Keratinocyte (primary cell): ENCODE measurements around the gene MPV17L2. TPM values are rescaled to one million over a fixed set of nuclear protein-coding genes. Genes with fewer than 3 reads are reported as not detected.

Source experiments
- DNase-seq: peaks from one replicate; pipeline ENCODE4 v3.0.0-alpha.2; 2011; ENCODE audit warnings: low read depth, missing footprints, low spot score
- FAIRE-seq: peaks from 2 replicates; lab custom pipeline; 2011; peaks lifted over from hg19 to GRCh38; lab: Jason Lieb, UNC
- H2AFZ ChIP-seq: 2 replicates; pipeline ENCODE4 v1.6.0; 2012; ENCODE audit warnings: low read length, control low read depth, inconsistent platforms; ENCODE audit not compliant: control insufficient read depth
- H3K27ac ChIP-seq: 2 replicates; pipeline ENCODE4 v1.5.1; 2011; ENCODE audit warnings: low read length; ENCODE audit not compliant: control insufficient read depth, insufficient read depth
- H3K27me3 ChIP-seq: 3 replicates; pipeline ENCODE4 v1.6.0; 2011; ENCODE audit warnings: low read length; ENCODE audit not compliant: control insufficient read depth, insufficient read depth; ENCODE audit errors: extremely low read depth
- H3K36me3 ChIP-seq, 2 experiments: 2 replicates in 1 of 2; 3 replicates in 1 of 2; pipeline ENCODE4 v1.5.1; 2011; ENCODE audit warnings: low read length in 2 of 2, mild to moderate bottlenecking in 1 of 2; ENCODE audit not compliant: control insufficient read depth in 2 of 2, insufficient read depth in 2 of 2; ENCODE audit errors: extremely low read depth in 1 of 2
- H3K4me1 ChIP-seq: 3 replicates; pipeline ENCODE4 v1.5.1; 2011; ENCODE audit warnings: low read length; ENCODE audit not compliant: control insufficient read depth, insufficient read depth; ENCODE audit errors: extremely low read depth
- H3K4me2 ChIP-seq: 3 replicates; pipeline ENCODE4 v1.6.0; 2011; ENCODE audit warnings: low read depth, low read length; ENCODE audit not compliant: control insufficient read depth, insufficient read depth; ENCODE audit errors: extremely low read depth
- H3K4me3 ChIP-seq, 3 experiments: fragments of 200-600 bp in 1 of 3; sonication (generic) in 1 of 3; 2 replicates in 2 of 3; 3 replicates in 1 of 3; pipeline ENCODE4 v1.5.1; 2011 to 2016; ENCODE audit warnings: low read length in 3 of 3, mild to moderate bottlenecking in 3 of 3, control low read depth in 2 of 3, inconsistent platforms in 1 of 3, low read depth in 1 of 3, mixed read lengths in 1 of 3, mixed run types in 1 of 3, moderate library complexity in 1 of 3; ENCODE audit not compliant: control insufficient read depth in 2 of 3, insufficient read depth in 2 of 3; ENCODE audit errors: extremely low read depth in 1 of 3
- H3K79me2 ChIP-seq: 2 replicates; pipeline ENCODE4 v1.6.0; 2012; ENCODE audit warnings: low read length; ENCODE audit not compliant: control insufficient read depth, insufficient read depth
- H3K9ac ChIP-seq: 3 replicates; pipeline ENCODE4 v1.6.0; 2011; ENCODE audit warnings: low read length; ENCODE audit not compliant: control insufficient read depth, insufficient read depth; ENCODE audit errors: extremely low read depth
- H3K9me1 ChIP-seq: 3 replicates; pipeline ENCODE4 v1.6.0; 2011; ENCODE audit warnings: low read length; ENCODE audit not compliant: control insufficient read depth, insufficient read depth; ENCODE audit errors: extremely low read depth
- H3K9me3 ChIP-seq: 2 replicates; pipeline ENCODE4 v1.5.1; 2012; ENCODE audit warnings: low read depth, low read length; ENCODE audit not compliant: control insufficient read depth
- H4K20me1 ChIP-seq: 3 replicates; pipeline ENCODE4 v1.6.0; 2011; ENCODE audit warnings: low read length; ENCODE audit not compliant: control insufficient read depth, insufficient read depth; ENCODE audit errors: extremely low read depth
- EZH2 ChIP-seq: IDR thresholded peaks from one replicate; pipeline ENCODE4 v1.6.1; 2012; ENCODE audit warnings: inconsistent platforms, mild to moderate bottlenecking, low read length, moderate library complexity
- dilution Hi-C: fragments of 300-500 bp; cut with MboI; formaldehyde crosslinking; loops from one replicate; pipeline ENCODE4 v1.7.0; 2020; ENCODE audit warnings: low sequenced_read_pairs; ENCODE audit not compliant: extremely low pct_ligation_motif_present
- polyA plus RNA-seq, 5 experiments: library from polyadenylated mRNA; depleted of rRNA in 3 of 5; stranded (reverse) in 3 of 5; stranded (forward) in 1 of 5; unstranded in 1 of 5; fragments of >200 nt; gene quantifications; 1 replicate in 1 of 5; 2 replicates in 3 of 5; 3 replicates in 1 of 5; pipeline versions ENCODE4 v1.2.1 to v1.2.3, GENCODE V29; 2011 to 2012; ENCODE audit warnings: missing spikeins in 2 of 5, low read depth in 1 of 5, low replicate concordance in 1 of 5
- TF ChIP-seq, protein P1 (sequence below), 3 experiments: IDR thresholded peaks in 1 of 3; conservative IDR thresholded peaks in 1 of 3; optimal IDR thresholded peaks in 1 of 3; 2 replicates in 2 of 3; 3 replicates in 1 of 3; pipeline versions ENCODE3 to v1.5.1; 2011; ENCODE audit warnings: low read length in 3 of 3, mild to moderate bottlenecking in 3 of 3, moderate library complexity in 2 of 3, control low read depth in 1 of 3, inconsistent platforms in 1 of 3; ENCODE audit not compliant: insufficient read depth in 2 of 3; ENCODE audit errors: extremely low read depth in 1 of 3

The MPV17L2 gene
- polyA plus RNA-seq, 1 donor (not counting 4 experiments of a cell fraction or from before 2014, with no cell fraction given), result 26.3 TPM

DNA sequence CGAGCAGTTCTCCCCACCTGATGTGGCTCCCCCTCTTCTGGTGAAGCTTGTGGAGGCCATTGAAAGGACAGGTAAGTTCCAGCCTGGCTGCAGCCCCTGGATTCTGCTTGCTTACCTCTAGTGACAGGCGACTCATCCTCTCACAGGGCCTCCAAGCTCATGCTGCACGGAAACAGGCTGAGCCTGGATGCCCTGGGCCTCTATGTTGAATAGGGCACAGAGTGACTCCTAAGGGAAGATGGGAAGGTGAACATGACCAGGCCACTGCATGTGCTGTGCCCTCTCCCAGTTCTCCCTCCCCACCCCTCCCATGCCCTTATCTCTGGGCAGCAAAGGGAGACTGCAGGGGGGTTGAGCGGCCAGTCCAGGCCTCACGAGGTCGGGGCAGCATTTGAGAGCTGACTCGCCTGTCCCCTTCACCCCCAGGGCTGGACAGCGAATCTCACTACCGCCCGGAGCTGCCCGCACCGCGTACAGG, 32.5 kb upstream of the MPV17L2 start:
- Histone ChIP-seq H3K4me3 (no peak overlapping the region), H3K36me3 (peaks cover 12 to 26% of the 10 kb centered on the region in 2 experiments), H3K4me2 (peak overlapping the region; percentile 34), H3K79me2 (peaks cover 1% of the 10 kb centered on the region), H3K9me1 (no peaks in the 10 kb centered on the region), H3K9me3 (no peaks in the 10 kb centered on the region), H2AFZ (no peak overlapping the region), H3K9ac (peak overlapping the region; percentile 55), H3K4me1 (peaks cover 24% of the 10 kb centered on the region), H3K27ac (no peak overlapping the region), H4K20me1 (no peaks in the 10 kb centered on the region), H3K27me3 (no peaks in the 10 kb centered on the region)
- dilution Hi-C loops, result no loop called here
- DNase-seq (no peak), FAIRE-seq (no peak)
- TF ChIP-seq, protein P1, sequence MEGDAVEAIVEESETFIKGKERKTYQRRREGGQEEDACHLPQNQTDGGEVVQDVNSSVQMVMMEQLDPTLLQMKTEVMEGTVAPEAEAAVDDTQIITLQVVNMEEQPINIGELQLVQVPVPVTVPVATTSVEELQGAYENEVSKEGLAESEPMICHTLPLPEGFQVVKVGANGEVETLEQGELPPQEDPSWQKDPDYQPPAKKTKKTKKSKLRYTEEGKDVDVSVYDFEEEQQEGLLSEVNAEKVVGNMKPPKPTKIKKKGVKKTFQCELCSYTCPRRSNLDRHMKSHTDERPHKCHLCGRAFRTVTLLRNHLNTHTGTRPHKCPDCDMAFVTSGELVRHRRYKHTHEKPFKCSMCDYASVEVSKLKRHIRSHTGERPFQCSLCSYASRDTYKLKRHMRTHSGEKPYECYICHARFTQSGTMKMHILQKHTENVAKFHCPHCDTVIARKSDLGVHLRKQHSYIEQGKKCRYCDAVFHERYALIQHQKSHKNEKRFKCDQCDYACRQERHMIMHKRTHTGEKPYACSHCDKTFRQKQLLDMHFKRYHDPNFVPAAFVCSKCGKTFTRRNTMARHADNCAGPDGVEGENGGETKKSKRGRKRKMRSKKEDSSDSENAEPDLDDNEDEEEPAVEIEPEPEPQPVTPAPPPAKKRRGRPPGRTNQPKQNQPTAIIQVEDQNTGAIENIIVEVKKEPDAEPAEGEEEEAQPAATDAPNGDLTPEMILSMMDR (optimal IDR thresholded peaks at IDR 0.05 in 1 of 3, IDR thresholded peaks at IDR 0.05 in 1 of 3, conservative IDR thresholded peaks at IDR 0.05 in 1 of 3; ENCODE audit: extremely low read depth in 1 of 3, insufficient read depth in 2 of 3, low read length in 3 of 3), result no peak
- no peak for TF ChIP-seq EZH2

DNA sequence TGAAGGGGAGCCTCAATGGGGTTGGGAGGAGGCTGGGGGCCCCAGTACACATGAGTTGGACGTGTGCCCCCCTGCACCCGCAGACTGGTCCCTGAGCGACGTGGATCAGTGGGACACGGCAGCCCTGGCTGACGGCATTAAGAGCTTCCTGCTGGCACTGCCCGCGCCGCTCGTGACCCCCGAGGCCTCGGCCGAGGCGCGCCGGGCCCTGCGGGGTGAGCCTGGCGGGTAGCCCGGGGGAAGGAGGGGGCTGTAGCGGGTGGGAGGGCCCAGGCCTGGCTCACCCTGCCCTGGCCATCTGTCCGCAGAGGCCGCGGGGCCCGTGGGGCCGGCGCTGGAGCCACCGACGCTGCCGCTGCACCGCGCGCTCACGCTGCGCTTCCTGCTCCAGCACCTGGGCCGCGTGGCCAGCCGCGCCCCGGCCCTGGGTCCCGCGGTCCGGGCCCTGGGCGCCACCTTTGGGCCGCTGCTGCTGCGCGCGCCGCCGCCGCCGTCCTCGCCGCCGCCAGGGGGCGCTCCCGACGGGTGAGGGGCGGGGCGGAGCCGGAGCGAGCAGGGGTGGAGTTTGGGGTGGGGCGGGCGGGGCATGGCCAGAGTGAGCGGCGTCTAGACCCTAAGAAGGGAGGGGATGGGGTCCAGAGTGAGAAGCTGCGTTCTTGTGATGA, 31.9 kb upstream of the MPV17L2 start:
- TF ChIP-seq EZH2, result no peak
- TF ChIP-seq, protein P1 (optimal IDR thresholded peaks at IDR 0.05 in 1 of 3, IDR thresholded peaks at IDR 0.05 in 1 of 3, conservative IDR thresholded peaks at IDR 0.05 in 1 of 3; ENCODE audit: extremely low read depth in 1 of 3, insufficient read depth in 2 of 3, low read length in 3 of 3), result peak in 2 of 3 experiments; percentile 32 to 79
- no peak for FAIRE-seq
- Histone ChIP-seq H3K79me2 (no peaks in the 10 kb centered on the region), H3K4me3 (peak overlapping the region in 2 of 3 experiments; percentile 20 to 59), H2AFZ (peak overlapping the region; percentile 51), H3K4me1 (peaks cover 24% of the 10 kb centered on the region), H3K27me3 (no peaks in the 10 kb centered on the region), H3K36me3 (peaks cover 12 to 28% of the 10 kb centered on the region in 2 experiments), H3K9ac (peak overlapping the region; percentile 60), H3K27ac (peak overlapping the region; percentile 53), H4K20me1 (no peaks in the 10 kb centered on the region), H3K9me3 (no peaks in the 10 kb centered on the region), H3K9me1 (no peaks in the 10 kb centered on the region), H3K4me2 (peak overlapping the region; percentile 84)
- dilution Hi-C loops, result no loop called here
- DNase-seq, result no peak
